HG03066 (cell line): ENCODE measurements around the gene ZWINT.

Experiments used
- ATAC-seq: cut with Tn5 transposase; IDR thresholded peaks from one replicate; pipeline ENCODE4 v1.9.1; 2021; ENCODE audit warnings: low read depth; ENCODE audit not compliant: unreplicated experiment

Gene ZWINT

GRCh38 chr10:56360967-56361612, at the start of gene ZWINT:
TSS of gene ZWINT (minus strand) at chr10:56361259. CDS start at chr10:56361236, 23 bp downstream.
- peak; percentile 99 for ATAC-seq

- ATAC-seq: no peak
Measured at GRCh38 chr10:56383806-56384205, 22.7 kb upstream of the ZWINT start.

- no peak for ATAC-seq
Measured at GRCh38 chr10:56370217-56371113, 9.4 kb upstream of the ZWINT start.

GRCh38 chr10:56360583-56360966, 484 bp downstream of the ZWINT start:
- no peak for ATAC-seq

- ATAC-seq: no peak
Measured at GRCh38 chr10:56359837-56360236, 1.2 kb downstream of the ZWINT start.

GRCh38 chr10:56357018-56357417, 4.0 kb downstream of the ZWINT start:
- no peak for ATAC-seq

- ATAC-seq: no peak
Measured at GRCh38 chr10:56351909-56352630, 9.0 kb downstream of the ZWINT start.

GRCh38 chr10:56349611-56350010, 11.4 kb downstream of the ZWINT start:
- no peak for ATAC-seq

- ATAC-seq: no peak
Measured at GRCh38 chr10:56348101-56348500, 13.0 kb downstream of the ZWINT start.

GRCh38 chr10:56346845-56347415, 14.1 kb downstream of the ZWINT start:
- no peak for ATAC-seq

GRCh38 chr10:56341612-56342011, 19.4 kb downstream of the ZWINT start:
- no peak for ATAC-seq

- ATAC-seq: no peak
Measured at GRCh38 chr10:56329961-56330360, 31.1 kb downstream of the ZWINT start.

- no peak for ATAC-seq
Measured at GRCh38 chr10:56327118-56327517, 33.9 kb downstream of the ZWINT start.

GRCh38 chr10:56319386-56319785, 41.7 kb downstream of the ZWINT start:
- ATAC-seq: peak; percentile 95

GRCh38 chr10:56318816-56319215, 42.2 kb downstream of the ZWINT start:
- peak; percentile 25 for ATAC-seq

GRCh38 chr10:56317603-56318002, 43.5 kb downstream of the ZWINT start:
- no peak for ATAC-seq

GRCh38 chr10:56316603-56317002, 44.5 kb downstream of the ZWINT start:
- ATAC-seq: no peak
